BE2C (cell line): ENCODE data around the gene ROBO3.
A peak's percentile ranks its signal among the peaks of the same experiment; 100 is the strongest.

Experiments
- DNase-seq: peaks from one replicate; pipeline ENCODE4 v3.0.0-alpha.2; 2020
- H3K27me3 ChIP-seq: fragments of 250-450 bp; sonication (Bioruptor Pico); 2 replicates; pipeline ENCODE4 v1.5.1; 2020; ENCODE audit warnings: mild to moderate bottlenecking
- H3K36me3 ChIP-seq: fragments of 250-450 bp; sonication (Bioruptor Pico); 2 replicates; pipeline ENCODE4 v1.5.1; 2020; ENCODE audit warnings: mild to moderate bottlenecking
- H3K4me1 ChIP-seq: fragments of 250-450 bp; sonication (Bioruptor Pico); 2 replicates; pipeline ENCODE4 v1.5.1; 2020
- H3K4me3 ChIP-seq: 2 replicates; pipeline ENCODE4 v1.5.1; 2011; ENCODE audit warnings: low read depth, low read length
- H3K9me3 ChIP-seq: fragments of 250-450 bp; sonication (Bioruptor Pico); 2 replicates; pipeline ENCODE4 v1.5.1; 2020
- TF ChIP-seq, protein P1 (sequence below): IDR thresholded peaks from 2 replicates; pipeline ENCODE4 v1.5.1; 2012; ENCODE audit warnings: mild to moderate bottlenecking, low read depth, low read length

The ROBO3 gene

DNA sequence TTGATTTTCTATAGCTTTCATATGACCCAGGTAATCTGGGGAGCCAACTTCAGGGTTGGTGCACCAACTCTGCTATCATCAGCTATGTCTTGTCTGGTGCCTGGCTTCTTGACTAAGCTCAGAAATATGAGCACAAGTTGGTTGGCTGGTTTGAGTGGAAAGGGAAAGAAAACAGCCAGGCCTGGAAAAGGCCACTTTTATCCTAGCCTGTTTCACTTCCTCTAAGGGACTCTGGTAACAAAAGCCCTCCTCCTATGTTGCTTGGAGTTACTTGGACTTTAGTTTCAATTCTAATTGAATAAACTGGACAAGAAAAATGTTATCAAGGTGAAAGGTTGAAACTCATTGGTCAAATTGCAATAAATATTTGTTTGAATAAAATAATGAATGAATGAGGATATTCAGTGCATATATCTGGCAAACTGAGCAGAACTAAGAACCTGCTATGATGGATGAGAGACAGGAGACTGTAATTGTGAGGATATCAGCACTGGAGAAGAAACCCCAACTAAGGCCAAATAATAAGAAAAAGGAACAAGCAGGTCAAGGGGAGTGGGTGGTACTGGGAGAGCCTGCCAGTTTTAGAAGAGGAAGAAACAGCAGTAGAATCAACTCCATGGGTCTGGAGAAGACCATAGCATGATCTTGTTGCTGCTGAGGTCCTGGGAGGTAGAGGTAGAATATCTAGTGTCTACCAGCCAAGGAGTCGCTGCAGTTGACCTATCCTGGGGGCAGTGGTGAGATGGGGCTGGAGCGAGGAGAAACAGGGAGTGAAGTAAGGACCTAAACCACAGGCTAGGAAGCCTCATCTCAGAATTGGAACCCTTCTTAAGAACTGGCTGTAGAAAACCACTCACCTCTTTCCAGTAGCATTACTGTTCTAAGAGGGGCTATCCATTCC lies 24.2 kb downstream of the ROBO3 start:
- no peaks in the 10 kb centered on the region for H3K36me3 ChIP-seq
- TF ChIP-seq, protein P1, sequence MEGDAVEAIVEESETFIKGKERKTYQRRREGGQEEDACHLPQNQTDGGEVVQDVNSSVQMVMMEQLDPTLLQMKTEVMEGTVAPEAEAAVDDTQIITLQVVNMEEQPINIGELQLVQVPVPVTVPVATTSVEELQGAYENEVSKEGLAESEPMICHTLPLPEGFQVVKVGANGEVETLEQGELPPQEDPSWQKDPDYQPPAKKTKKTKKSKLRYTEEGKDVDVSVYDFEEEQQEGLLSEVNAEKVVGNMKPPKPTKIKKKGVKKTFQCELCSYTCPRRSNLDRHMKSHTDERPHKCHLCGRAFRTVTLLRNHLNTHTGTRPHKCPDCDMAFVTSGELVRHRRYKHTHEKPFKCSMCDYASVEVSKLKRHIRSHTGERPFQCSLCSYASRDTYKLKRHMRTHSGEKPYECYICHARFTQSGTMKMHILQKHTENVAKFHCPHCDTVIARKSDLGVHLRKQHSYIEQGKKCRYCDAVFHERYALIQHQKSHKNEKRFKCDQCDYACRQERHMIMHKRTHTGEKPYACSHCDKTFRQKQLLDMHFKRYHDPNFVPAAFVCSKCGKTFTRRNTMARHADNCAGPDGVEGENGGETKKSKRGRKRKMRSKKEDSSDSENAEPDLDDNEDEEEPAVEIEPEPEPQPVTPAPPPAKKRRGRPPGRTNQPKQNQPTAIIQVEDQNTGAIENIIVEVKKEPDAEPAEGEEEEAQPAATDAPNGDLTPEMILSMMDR: no peak
- H3K4me3 ChIP-seq: no peak overlapping the region
- no peaks in the 10 kb centered on the region for H3K27me3 ChIP-seq
- H3K9me3 ChIP-seq: no peaks in the 10 kb centered on the region
- H3K4me1 ChIP-seq: peaks cover 11% of the 10 kb centered on the region
- DNase-seq: no peak

DNA sequence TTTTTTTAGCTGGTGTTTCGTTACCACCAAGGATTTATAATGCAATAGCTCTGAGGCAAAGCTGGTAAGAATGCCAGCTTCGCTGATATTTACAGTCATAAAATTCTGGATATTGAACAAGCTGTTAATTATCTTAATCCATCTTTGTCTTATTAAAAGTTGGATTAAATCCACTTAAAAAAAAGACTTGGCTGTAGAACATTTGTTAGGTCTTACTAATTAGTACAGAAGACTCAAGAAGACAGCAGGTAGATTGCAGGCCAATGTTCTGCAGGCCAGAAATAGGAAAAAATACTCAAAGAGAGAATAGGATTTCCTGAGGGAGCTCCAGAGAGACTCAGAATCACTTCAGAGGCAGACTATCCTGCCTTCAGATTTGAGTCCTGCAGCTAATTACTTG lies 24.9 kb downstream of the ROBO3 start:
- Histone ChIP-seq H3K27me3 (no peaks in the 10 kb centered on the region), H3K4me3 (no peak overlapping the region), H3K4me1 (peaks cover 11% of the 10 kb centered on the region), H3K36me3 (no peaks in the 10 kb centered on the region), H3K9me3 (no peaks in the 10 kb centered on the region)
- TF ChIP-seq, protein P1: no peak
- DNase-seq: no peak

DNA sequence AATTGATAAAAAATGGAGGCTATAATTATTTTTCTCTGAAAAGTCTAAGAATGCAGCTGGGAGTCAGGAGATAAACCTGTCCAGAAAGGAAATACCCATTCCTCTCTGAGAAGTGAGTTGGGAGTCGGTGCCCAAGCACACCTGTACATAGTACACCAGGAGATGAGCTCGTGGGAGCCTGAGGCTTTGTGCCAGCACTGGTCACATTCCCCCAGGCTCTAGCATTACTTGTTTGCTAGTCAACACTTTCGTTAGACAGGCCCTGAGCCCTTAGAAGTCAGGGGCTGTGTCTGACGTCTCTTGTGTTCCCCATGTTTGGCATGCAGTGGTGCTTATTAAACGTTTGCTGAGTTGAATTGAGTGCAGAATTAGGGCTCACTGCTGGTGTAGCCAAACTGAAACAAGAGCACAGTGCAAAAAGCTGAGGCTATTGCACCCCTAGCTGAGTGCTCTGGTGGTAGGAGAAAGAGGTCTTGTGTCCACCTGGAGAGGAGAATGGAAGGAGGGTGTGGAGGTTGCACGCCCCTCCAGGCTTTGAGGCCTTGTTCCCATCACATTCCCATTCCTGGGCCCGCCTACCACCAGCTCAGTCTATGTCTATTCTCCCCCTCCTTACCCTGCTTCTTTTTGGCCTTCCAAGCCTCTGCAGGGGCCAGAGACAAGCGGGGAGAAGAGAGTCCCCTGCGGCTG lies 25.6 kb downstream of the ROBO3 start:
- Histone ChIP-seq H3K36me3 (no peaks in the 10 kb centered on the region), H3K4me3 (peak overlapping the region; percentile 26; the same call in 1 of the 2 replicates), H3K9me3 (no peaks in the 10 kb centered on the region), H3K27me3 (no peaks in the 10 kb centered on the region), H3K4me1 (peaks cover 11% of the 10 kb centered on the region)
- DNase-seq: no peak
- TF ChIP-seq, protein P1: no peak

DNA sequence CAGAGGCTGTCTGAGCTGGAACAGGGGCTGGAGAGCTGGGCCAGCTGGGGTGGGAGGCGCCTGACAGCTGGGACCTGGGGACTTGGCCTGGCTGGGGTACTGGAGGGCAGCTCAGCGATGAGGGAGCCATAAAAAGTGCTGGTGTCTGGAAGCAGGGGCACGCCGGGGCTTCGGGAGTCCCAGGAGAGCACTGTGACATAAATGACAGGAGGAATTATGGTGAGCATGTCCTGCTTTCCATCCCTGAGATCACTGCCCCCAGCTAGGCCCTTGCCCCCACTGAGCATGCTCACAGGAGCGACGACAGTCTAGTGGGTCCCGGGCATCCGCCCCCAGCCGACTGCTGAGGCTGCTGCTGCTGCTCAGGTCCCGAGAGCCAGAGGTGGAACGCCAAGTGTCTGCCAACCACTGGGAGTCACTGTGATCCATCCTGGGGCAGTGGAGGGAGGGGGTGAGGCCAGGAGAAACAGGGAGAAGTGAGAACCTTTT lies 26.2 kb downstream of the ROBO3 start:
- Histone ChIP-seq H3K4me1 (peaks cover 11% of the 10 kb centered on the region), H3K4me3 (peak overlapping the region; percentile 26; the same call in 1 of the 2 replicates), H3K27me3 (no peaks in the 10 kb centered on the region), H3K9me3 (no peaks in the 10 kb centered on the region), H3K36me3 (no peaks in the 10 kb centered on the region)
- TF ChIP-seq, protein P1: peak; percentile 40
- peak; percentile 80 for DNase-seq

DNA sequence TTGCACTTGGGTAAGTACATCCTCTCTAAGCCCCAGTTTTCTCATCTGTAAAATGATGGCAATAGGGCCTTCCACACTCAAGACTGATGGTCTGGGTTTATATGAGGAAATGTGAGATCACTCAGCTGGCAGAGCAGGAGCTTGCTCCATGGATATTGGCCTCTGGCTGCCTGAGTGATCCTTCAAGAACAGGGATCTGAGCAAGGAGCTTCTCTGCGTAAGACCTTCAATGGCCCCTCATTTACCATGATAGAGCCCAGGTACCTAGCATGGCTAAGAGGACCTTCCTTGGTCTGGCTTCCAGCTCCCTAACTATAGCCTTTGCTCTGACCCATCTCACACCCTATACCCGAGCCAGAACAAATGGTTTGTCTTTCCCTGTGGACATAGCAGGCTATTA lies 26.9 kb downstream of the ROBO3 start:
- Histone ChIP-seq H3K9me3 (no peaks in the 10 kb centered on the region), H3K4me1 (peaks cover 11% of the 10 kb centered on the region), H3K36me3 (no peaks in the 10 kb centered on the region), H3K4me3 (no peak overlapping the region), H3K27me3 (no peaks in the 10 kb centered on the region)
- TF ChIP-seq, protein P1: no peak
- no peak for DNase-seq
